GM18909 (cell line): ENCODE results near the gene TOM1L2.

Source experiments
- ATAC-seq: cut with Tn5 transposase; IDR thresholded peaks from one replicate; pipeline ENCODE4 v1.9.1; 2021; ENCODE audit warnings: mild to moderate bottlenecking; ENCODE audit not compliant: unreplicated experiment, poor library complexity

The TOM1L2 gene

DNA sequence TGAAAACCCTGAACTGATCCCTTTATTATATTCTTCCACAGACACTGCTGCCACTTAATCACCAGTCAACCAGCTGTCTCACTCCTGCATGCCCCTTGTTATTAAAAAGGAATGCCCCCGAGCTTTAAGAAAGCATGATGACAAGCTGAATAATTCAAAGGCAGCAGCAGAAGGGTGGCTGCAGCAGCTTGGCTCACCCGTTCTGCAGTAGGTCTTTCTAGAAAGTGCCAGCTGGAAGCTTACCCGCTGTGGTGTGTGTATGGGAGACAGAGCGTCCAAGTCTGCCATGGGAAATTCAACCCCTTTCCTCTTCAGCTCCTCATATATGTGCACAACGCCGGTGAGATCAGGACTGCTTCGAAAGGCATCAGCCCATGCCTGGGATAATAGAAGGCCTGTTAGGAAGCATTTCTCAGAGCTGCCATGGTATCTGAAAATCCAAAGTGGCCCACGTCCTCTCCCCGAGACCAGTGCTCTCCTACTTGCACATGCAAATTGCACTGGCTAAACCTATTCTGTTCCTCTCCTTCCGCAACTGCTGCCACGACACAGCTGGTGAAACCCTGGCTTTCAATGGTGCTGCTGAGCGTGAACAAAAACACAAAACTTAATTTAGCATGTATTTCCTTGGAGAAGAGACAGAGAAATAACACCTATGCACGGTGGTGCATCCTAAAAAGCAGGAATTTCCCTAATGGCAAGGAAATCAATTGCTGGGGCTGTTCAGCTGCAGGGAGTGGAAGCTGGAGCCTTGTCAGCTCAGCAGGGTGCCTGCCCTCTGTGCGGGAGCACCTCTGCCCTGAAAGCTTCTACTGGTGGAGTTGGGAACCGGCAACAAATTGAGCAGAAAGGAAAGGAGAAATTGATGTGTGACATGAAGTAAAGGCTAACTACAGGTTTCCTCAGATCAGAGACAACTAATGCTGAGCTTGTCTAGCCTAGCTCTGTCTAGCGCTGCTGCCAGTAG is 87.5 kb downstream of the TOM1L2 start:
- ATAC-seq, result no peak

DNA sequence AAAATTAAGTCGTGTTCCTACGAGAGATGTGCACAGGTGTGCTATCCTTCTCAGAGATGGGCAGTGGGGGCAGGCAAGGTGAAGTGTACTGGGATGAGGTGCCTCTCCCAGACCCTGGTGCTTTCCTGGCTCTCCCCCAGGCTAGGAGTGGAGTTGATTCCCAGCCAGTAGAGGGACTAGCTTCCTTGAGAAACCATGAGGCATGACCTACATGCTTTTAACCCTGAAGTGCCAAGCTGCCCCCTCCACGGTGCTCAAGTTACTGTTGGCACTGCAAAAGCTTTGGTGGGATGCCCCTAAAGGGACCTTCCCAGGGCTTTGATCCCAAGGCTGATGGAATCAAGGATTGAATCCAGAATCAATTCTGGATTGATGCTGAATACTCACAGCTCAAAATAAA is 88.4 kb downstream of the TOM1L2 start:
- ATAC-seq, result no peak

DNA sequence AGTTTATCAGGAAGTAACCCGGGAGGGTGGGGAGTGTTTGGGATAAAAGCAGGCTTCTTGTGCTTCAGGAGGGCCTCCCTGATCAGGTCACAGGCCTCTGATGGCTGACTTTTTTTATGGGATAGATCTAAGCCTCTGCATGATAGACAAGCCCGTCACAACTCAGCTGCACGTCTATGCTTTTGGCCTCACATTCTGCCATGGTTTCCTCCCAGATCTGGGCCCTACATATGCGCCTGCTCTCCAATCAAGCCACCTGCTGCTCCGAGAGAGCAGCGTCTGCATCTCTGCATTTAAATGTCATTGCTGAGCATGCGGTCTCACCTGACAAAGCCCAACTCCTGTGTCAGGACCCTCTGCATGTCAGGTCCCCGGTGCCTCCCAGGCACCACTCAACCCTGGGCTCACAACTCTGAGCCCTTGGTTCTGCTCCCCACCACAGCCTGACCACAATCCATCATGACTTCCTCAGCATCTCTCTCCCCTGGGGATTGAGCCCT is 90.1 kb downstream of the TOM1L2 start:
- no peak for ATAC-seq

DNA sequence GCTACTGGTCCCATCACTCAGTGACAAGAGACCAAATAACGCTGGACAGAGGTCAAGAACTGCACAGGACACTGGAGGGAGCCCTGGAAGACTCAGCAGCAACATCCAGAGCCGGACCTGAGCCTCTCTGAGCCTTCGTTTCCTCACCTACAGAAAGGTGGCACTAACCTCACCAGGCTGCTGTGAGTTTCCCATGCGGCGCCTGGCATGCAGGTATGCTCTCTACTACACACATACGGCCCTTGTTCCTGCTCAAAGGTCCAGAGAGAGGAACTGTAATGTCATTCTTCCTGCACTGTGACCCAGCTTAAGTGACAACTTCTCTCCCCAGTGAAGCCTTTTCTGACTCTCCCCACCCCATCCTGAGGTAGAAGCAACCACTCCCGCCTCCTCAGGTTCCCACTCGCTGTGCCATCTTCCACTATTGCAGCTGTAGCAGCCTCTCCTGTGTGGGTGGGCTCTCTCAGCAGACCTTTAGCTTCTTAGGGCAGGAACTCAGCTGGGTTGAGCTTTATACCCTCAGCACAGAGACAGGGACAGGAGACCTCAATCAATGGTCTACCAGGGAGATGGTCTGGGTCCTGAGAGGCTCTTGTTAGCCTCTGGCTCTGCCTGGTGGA is 91.5 kb downstream of the TOM1L2 start:
- ATAC-seq, result no peak

DNA sequence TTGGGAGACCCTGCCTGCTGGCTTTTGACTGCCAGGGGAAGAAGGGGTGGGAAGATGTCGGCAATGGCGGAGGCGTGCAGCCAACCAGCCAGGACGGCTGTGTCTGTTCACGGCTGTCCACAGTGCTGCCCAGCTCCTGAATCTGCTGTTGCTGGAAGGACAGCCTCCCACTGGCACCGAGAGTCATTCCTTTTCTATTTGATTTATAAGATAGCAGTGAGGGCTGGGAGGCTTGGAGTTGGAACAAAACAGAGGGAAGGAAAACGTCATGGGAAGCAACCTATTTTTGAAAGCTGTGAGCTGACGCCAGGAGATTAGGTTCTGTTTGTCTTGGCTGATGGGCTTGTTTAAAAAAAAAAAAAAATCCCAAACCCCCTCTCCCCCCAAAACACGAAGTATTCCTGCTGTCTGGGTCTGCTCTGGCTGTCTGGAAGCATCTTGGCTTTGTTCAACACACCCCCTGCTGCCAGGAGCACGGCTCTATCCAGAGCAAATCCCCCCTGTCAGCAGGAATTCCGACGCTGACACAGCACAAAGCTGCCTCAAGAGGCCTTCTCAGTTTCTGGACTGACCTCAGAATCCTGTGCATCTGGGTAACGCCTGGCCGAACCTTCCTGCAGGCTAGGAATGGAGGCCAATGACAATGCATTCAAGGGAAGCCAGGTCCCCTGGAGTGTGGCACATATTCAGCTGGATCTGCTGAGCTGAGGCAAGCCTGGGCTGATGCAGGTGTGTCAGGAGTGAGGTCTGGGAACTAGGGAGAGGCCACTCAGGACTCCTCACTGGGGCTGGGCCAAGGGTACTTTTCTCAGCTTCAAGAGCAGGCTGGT is 94.5 kb downstream of the TOM1L2 start:
- no peak for ATAC-seq

DNA sequence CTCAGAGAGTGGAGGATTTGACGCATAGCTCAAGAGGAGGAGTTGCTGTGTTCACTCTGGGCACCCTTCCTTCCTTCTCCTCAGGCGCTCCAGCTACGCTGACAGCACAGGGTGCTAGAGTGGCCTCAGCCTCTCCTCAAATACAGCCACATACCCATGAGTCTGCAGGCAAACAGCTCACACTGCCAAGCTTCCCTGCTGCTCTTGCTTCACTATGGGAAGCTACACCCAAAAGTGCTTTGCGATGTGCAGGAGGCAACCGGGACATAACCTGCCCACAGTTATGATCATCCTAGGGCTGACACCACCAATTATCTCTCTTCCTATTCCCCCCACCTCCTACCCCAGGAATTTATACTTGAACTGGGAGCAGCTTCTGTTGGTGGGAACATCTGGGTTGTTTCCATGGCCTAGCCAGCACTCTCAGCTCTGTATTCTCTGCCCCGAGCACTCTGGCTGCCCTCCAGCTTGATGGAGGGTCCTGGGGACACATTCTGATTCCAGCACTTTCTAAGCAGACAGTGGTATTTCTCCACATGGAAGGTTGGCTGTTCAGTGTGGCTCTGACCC is 95.2 kb downstream of the TOM1L2 start:
- no peak for ATAC-seq

DNA sequence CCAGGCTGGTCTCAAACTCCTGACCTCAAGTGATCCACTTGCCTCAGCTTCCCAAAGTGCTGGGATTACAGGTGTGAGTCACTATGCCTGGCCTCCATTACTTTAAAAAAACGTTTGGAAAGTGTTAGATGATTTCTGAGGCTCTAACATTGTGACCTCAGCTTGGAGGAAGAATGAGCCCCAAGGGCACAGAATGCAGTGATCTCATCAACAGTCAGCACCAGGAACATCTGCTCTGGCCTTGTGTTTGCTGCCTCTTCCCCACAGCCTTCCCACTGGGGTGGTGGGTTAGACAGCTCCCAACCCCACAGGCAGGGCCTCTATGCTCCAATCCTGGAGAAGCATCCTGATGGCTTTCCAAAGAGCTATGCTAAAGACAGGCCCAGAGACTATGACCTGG is 97.7 kb downstream of the TOM1L2 start:
- no peak for ATAC-seq

DNA sequence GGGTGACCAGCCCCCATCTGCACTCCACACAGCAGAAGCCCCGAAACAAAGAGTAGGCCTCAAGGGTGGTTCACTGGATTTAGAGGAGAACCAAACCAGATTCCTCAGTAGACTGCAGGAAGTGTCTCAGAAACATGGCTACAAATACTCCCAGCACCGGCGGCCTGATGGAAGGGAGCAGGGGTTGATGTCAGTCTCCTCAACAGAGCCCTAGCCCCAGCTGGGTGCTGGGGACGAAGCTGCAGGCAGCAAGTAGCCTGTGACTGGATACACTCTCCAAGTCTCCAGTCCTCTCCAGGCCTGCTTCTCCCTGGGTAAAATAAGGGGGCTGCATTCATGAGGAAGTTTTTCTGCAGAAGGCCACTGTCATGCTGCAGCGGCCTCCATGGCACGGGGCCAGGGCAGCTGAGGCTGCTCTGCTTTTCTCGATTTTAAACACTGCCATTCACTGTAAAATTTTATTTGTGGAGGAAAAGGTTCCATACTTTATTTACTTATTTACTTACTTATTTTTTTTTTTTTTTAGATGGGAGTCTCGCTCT is 98.7 kb downstream of the TOM1L2 start:
- no peak for ATAC-seq

DNA sequence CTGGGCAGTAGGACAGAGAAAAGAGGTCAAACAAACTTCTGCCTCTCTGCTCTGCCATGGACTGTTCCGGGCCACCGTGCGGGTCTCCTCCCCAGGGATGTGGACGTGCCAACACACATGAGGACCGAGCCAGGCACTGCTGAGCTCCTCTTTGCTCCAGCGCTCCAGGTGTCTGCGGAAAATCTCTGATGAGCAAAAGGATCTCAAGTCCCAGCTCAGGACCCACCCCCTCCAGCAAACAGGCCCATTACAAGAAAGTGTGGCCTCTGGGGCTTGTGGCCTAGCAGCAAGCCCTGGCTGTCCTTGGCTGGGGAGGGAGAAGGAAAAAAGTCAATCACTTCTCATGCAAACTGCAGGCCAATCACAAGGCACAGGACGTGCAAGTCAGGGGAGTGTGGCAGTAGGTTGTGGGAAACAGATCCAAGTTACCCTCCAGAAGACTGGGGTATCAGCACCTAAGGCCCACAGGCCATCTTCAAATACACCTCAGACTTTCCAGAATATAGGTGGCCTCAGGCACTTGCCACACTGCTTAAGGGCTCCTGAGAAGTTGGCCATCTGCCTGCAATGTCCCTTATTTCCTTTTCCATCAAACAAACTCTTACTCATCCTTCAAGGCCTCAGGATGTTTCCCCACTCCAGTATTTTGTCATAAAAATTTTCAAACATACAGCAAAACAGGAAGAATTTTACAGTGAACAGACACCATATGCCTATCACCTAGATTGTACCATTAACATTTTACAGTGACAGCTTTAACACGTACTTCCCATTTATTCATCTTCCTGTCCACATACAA is 99.5 kb downstream of the TOM1L2 start:
- no peak for ATAC-seq

DNA sequence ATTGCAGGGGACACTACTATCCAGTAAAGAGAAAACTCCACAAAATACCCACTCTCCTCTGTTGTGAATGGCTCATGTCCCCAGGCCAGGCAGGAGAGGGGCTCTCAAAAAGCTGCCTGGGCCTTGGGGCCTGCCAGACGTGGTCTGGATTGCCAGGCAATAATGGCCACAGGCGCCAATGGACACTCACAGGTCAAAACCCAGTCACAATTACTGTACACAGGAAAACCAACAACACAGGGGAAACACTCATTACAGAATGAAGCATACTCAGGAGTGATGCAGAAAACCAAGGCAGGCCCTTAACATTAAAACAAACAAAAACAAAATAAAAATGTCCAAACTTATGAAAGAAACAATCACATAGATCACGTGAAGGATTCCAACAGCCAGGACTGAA is 100.3 kb downstream of the TOM1L2 start:
- ATAC-seq, result no peak

DNA sequence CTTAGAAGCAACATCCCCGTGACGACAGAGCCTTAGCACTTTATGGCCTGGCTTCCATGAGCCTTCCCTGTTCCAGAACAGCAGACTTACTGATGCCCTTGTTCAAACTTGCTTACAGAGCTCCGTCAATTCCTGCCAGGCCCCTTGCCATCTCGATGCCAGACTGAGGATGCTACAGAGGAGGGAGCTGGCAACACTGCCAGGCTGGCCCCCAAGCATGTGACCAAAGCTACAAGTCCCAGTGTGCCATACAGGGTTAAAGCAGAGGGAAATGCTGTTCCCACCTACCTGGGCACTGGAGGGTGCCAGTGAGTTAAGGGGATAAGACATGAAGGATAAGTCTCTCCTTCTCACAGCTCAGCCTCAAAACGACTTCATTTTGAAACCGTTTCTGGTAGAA is 102.0 kb downstream of the TOM1L2 start:
- no peak for ATAC-seq

DNA sequence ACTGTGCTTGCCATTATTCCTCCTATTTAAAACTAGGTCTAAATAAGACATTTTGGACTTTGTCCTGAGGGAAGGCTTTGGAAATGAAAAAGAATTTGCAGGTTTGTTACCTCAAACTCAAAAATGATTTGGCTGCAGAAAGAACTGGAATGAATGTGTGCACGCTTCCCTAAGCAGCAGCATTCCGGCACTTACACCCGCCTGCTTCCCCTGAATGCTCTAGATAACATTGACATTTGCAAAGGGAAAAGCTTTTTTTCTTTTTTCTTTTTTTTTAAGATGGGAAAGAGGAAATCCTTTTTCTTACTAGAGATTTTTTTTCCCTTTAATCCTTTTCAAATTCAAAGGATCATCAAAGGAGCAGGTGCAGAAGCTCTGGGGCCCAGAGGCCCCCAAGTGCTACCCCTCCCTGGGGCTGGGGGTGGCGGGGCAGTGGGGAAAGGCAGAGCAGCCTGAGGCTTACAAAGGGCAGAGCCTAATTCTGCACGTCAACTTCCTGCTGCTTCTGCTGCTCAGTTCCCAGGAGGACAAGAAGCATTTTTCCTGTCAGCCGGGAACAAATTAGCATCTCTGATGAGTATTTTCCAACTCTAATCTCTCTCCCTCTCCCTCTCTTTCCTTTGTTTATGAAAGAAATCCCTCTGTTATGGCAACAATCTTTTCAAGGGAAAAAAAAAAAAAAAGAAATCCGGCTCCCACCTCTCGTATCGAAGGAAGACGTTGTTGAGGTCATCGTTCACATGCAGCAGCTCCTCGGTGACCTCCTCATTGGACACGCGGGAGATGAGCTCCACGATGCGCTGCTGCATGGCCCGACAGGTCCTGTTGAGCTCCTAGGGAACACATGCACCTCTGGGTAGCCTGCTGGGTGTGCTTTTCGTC is 103.3 kb downstream of the TOM1L2 start:
- no peak for ATAC-seq

DNA sequence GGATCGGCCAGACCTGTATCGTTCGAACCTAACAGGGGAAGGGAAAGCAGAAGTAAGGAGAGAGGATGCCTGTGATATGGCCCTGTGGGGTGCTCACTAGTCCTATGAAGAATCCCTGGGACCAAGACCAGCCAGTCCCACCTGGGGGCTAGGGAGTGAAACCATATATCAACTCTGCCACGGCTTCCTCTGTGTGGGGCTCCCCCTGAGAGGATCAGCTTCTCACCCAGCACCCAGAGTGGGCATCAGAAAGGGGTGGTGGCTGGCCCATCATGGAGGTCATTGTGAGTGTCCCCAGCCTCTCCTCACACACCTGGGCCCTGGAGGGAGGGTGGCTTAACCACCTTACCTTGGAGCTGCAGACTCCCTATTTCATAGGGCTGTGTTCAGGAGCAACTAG is 105.3 kb downstream of the TOM1L2 start:
- no peak for ATAC-seq

DNA sequence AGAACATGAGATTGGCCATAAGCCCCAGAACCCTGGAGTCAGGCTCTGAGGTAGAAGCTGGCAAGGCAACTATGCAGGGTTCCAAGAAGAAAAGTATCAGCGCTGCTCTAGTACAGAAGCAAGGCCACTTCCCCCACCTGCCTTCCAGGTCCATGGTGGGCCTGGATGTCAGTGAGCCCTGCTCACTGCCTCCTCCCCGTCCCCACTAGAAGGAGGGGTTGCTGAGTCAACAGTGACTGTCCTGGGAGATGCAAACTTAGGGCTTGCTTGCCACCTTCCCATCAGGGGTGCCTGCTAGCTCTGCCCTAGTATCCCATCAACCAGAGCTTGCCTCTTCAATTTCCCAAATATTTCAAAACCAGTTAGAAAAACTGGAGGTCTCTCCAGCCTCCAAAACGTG is 105.8 kb downstream of the TOM1L2 start:
- ATAC-seq, result no peak

DNA sequence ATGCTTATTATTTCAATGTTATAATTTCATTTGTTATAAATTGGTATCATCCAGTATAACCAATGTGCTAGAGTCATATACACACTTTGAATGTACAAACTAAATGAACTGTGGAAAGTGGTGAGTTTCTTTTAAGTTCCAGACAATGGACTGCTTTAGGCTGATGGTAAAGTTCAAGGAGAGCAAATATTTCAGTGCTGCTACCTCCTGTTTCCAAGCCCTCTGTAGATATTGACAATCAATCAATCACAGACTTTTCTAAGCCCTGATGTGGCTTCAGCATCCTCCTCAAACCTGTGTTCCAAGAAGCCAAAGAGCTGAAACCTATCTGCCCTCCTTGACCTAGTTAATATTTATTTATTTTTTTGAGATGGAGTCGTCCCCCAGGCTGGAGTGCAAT is 107.2 kb downstream of the TOM1L2 start:
- no peak for ATAC-seq

DNA sequence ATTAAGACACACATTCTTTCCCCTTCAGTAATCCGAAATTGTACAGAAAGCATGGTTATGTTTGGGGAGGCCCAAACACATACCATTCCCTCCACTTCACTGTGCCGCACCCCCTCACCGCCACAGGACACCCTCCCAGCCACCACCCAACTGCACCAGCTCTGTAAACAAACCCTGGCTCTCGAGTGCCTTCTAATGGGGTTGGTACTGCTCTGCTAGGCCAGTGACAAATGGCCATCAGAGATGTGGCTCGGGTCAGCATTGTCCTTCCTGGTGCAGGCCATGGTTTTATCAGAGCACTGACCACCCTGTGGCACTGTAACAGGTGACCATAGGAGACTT is 111.5 kb downstream of the TOM1L2 start:
- no peak for ATAC-seq

DNA sequence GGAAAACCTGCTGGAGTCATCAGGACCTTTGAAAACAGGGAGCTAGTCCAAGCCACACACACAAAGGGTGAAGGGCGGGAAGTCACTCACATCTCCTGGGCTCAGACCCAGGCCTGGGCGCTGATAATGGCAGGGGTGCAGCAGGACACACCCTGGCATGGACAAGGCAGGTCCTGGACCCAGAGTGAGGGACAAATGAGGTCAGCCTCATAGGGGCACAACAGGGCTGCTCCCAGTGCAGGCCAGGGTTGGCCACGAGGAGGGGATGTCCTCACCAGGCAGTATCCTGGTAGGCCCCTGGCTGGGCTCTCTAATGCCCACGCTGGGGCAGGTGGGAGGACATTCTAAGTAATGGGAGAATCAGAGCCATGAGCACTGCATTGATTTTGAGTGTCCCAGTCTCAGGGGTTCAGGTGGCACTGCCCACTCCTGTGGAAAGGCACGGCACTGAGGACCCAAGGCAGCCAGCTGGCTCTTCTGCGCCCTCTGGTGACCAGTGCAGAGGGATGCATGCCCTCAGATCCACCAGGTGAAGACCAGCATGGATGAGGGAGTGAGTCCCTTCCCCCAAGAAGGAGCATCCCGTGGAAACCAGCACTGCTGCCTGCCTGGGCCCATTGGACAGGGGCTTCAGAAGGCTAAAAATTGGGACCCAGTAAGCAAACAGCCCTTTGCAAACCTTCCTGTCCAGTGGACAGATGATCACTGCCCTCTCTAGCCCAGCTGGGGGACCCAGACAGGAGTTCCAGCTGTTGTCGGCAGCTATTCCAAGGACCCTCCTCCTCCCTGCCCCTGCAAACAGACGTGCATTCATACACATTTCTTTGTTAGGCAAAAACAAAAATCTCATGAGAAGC is 112.1 kb downstream of the TOM1L2 start:
- peak; percentile 62 for ATAC-seq

DNA sequence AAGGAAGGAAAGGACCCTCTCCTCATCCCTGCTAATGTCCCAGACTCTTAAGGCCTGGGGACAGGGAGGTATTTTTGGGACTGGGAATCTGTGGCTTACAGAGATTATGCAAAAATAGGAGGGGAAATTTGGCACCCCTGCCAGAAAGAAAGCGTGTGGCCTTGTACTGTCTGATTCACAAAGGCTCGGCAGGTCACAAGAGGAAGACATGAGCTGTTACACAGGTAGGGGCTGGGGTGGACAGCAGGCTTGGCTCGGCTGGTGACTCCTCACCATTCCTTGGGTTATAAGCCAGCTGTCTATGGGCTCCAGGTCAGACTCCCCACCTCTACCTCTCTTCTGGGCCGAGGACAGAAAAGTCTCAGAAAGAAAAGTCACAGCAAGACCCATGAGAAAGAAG is 114.7 kb downstream of the TOM1L2 start:
- ATAC-seq, result no peak
